COR-L47 (cell line): Measurements from ENCODE around the gene RPRD2.

Experiments used
- DNase-seq: peaks from one replicate; lab custom pipeline; 2025; lab: John Stamatoyannopoulos, UW

RPRD2 gene

GRCh38 chr1:150514913-150515327 lies 151.0 kb downstream of the RPRD2 start:
- DNase-seq, result no peak

- DNase-seq, result peak; percentile 94
Observed at GRCh38 chr1:150515328-150516049, 151.5 kb downstream of the RPRD2 start, which contains the start of gene FALEC. Gene FALEC, plus strand, starts transcription at chr1:150515752.

GRCh38 chr1:150516050-150516591 lies 152.2 kb downstream of the RPRD2 start:
- no peak for DNase-seq

- no peak for DNase-seq
Observed at GRCh38 chr1:150516616-150517015, 152.7 kb downstream of the RPRD2 start.

- no peak for DNase-seq
Observed at GRCh38 chr1:150521196-150521968, 157.4 kb downstream of the RPRD2 start.

- DNase-seq, result no peak
Observed at GRCh38 chr1:150525348-150525747, 161.4 kb downstream of the RPRD2 start.
